T-helper 17 cell (primary cell): Measurements from ENCODE around the gene STX18. TPM values are rescaled to one million over a fixed set of nuclear protein-coding genes. Genes with fewer than 3 reads are reported as not detected.

Experiments used
- total RNA-seq, 4 donors: library from RNA in 2 of 4; stranded (reverse) in 2 of 4; gene quantifications; one replicate each; pipeline ENCODE4 v1.2.3 and lab custom pipeline; 2022 to 2026

The STX18 gene
- total RNA-seq, 2 donors from 2014 or later, result 21.7 to 27.8 TPM

Other genes starting within 250 kb of the STX18 start
- 10 to 100 TPM; 13.1 to 50.9 TPM for gene NSG1, start 154.9 kb downstream of the STX18 start, total RNA-seq